ENCODE results near the gene NGEF. TPM values are rescaled to one million over a fixed set of nuclear protein-coding genes. Genes with fewer than 3 reads are reported as not detected.

Gene NGEF
- total RNA-seq, 2 donors from 2014 or later = not detected

- Mint-ChIP-seq H3K27me3 (peaks cover 25% of the 10 kb centered on the region), H3K4me3 (no peak overlapping the region), H3K27ac (no peak overlapping the region), H3K36me3 (ENCODE audit: low read depth) (no peaks in the 10 kb centered on the region), H3K4me1 (no peaks in the 10 kb centered on the region)
- DNase-seq (no peak), ATAC-seq (no peak)
- no peaks in the 10 kb centered on the region for H3K9me3 ChIP-seq (ENCODE audit: control insufficient read depth, low read length, poor library complexity, severe bottlenecking)
Observed at GRCh38 chr2:232950751-232951150, 62.3 kb downstream of the NGEF start.

GRCh38 chr2:232949016-232949415 lies 64.0 kb downstream of the NGEF start:
- no peaks in the 10 kb centered on the region for H3K4me1 Mint-ChIP-seq
- H3K36me3 Mint-ChIP-seq (ENCODE audit: low read depth) = no peaks in the 10 kb centered on the region
- H3K9me3 ChIP-seq (ENCODE audit: control insufficient read depth, low read length, poor library complexity, severe bottlenecking) = no peaks in the 10 kb centered on the region
- no peak overlapping the region for H3K27ac Mint-ChIP-seq
- H3K27me3 Mint-ChIP-seq = peaks cover 18% of the 10 kb centered on the region
- H3K4me3 Mint-ChIP-seq = no peak overlapping the region
- no peak for ATAC-seq
- no peak for DNase-seq

- no peaks in the 10 kb centered on the region for H3K9me3 ChIP-seq (ENCODE audit: control insufficient read depth, low read length, poor library complexity, severe bottlenecking)
- Mint-ChIP-seq H3K36me3 (ENCODE audit: low read depth) (no peaks in the 10 kb centered on the region), H3K4me1 (peaks cover 3% of the 10 kb centered on the region), H3K27ac (no peak overlapping the region), H3K27me3 (peaks cover 15% of the 10 kb centered on the region), H3K4me3 (no peak overlapping the region)
- no peak for ATAC-seq
- DNase-seq = no peak
Observed at GRCh38 chr2:232942831-232943230, 70.2 kb downstream of the NGEF start.

GRCh38 chr2:232941912-232942594 lies 71.0 kb downstream of the NGEF start:
- Mint-ChIP-seq H3K36me3 (ENCODE audit: low read depth) (peaks cover 5% of the 10 kb centered on the region), H3K27ac (peak overlapping the region; percentile 41), H3K4me1 (peaks cover 5% of the 10 kb centered on the region), H3K4me3 (peak overlapping the region; percentile 9), H3K27me3 (peaks cover 23% of the 10 kb centered on the region)
- ATAC-seq (no peak), DNase-seq (no peak)
- H3K9me3 ChIP-seq (ENCODE audit: control insufficient read depth, low read length, poor library complexity, severe bottlenecking) = no peaks in the 10 kb centered on the region

GRCh38 chr2:232941400-232941799 lies 71.7 kb downstream of the NGEF start:
- no peaks in the 10 kb centered on the region for H3K9me3 ChIP-seq (ENCODE audit: control insufficient read depth, low read length, poor library complexity, severe bottlenecking)
- ATAC-seq (no peak), DNase-seq (no peak)
- Mint-ChIP-seq H3K4me3 (no peak overlapping the region), H3K36me3 (ENCODE audit: low read depth) (peaks cover 5% of the 10 kb centered on the region), H3K4me1 (peaks cover 5% of the 10 kb centered on the region), H3K27ac (peak overlapping the region; percentile 27), H3K27me3 (peaks cover 23% of the 10 kb centered on the region)

- peaks cover 5% of the 10 kb centered on the region for H3K36me3 Mint-ChIP-seq (ENCODE audit: low read depth)
- no peak for DNase-seq
- H3K27me3 Mint-ChIP-seq = peaks cover 28% of the 10 kb centered on the region
- H3K4me3 Mint-ChIP-seq = no peak overlapping the region
- H3K9me3 ChIP-seq (ENCODE audit: control insufficient read depth, low read length, poor library complexity, severe bottlenecking) = no peaks in the 10 kb centered on the region
- no peak for ATAC-seq
- H3K27ac Mint-ChIP-seq = no peak overlapping the region
- H3K4me1 Mint-ChIP-seq = peaks cover 5% of the 10 kb centered on the region
Observed at GRCh38 chr2:232940724-232941123, 72.3 kb downstream of the NGEF start.

GRCh38 chr2:232937278-232937906 lies 75.7 kb downstream of the NGEF start:
- DNase-seq = no peak
- H3K27ac Mint-ChIP-seq = no peak overlapping the region
- H3K4me1 Mint-ChIP-seq = peaks cover 5% of the 10 kb centered on the region
- peaks cover 10% of the 10 kb centered on the region for H3K36me3 Mint-ChIP-seq (ENCODE audit: low read depth)
- no peaks in the 10 kb centered on the region for H3K9me3 ChIP-seq (ENCODE audit: control insufficient read depth, low read length, poor library complexity, severe bottlenecking)
- no peak for ATAC-seq
- H3K27me3 Mint-ChIP-seq = peaks cover 36% of the 10 kb centered on the region
- H3K4me3 Mint-ChIP-seq = no peak overlapping the region

GRCh38 chr2:232931636-232932035 lies 81.4 kb downstream of the NGEF start:
- Mint-ChIP-seq H3K27ac (no peak overlapping the region), H3K36me3 (ENCODE audit: low read depth) (peaks cover 10% of the 10 kb centered on the region)

GRCh38 chr2:232930059-232930400 lies 83.0 kb downstream of the NGEF start:
- DNase-seq (no peak), ATAC-seq (no peak)
- H3K4me3 Mint-ChIP-seq = no peak overlapping the region
- H3K36me3 Mint-ChIP-seq (ENCODE audit: low read depth) = peaks cover 12% of the 10 kb centered on the region
- H3K9me3 ChIP-seq (ENCODE audit: control insufficient read depth, low read length, poor library complexity, severe bottlenecking) = no peaks in the 10 kb centered on the region
- H3K4me1 Mint-ChIP-seq = peaks cover 4% of the 10 kb centered on the region
- H3K27ac Mint-ChIP-seq = no peak overlapping the region
- H3K27me3 Mint-ChIP-seq = peaks cover 52% of the 10 kb centered on the region

More at GRCh38 chr2:232931636-232932035, 81.4 kb downstream of the NGEF start:
- peaks cover 41% of the 10 kb centered on the region for H3K27me3 Mint-ChIP-seq
- H3K4me3 Mint-ChIP-seq = no peak overlapping the region
- no peaks in the 10 kb centered on the region for H3K9me3 ChIP-seq (ENCODE audit: control insufficient read depth, low read length, poor library complexity, severe bottlenecking)
- no peak for ATAC-seq
- peaks cover 2% of the 10 kb centered on the region for H3K4me1 Mint-ChIP-seq
- DNase-seq = no peak

GRCh38 chr2:232929303-232930058 lies 83.6 kb downstream of the NGEF start:
- Mint-ChIP-seq H3K4me3 (peak overlapping the region; percentile 65), H3K36me3 (ENCODE audit: low read depth) (peaks cover 12% of the 10 kb centered on the region), H3K27ac (no peak overlapping the region), H3K27me3 (peaks cover 57% of the 10 kb centered on the region), H3K4me1 (peaks cover 4% of the 10 kb centered on the region)
- ATAC-seq = no peak
- DNase-seq = no peak
- no peaks in the 10 kb centered on the region for H3K9me3 ChIP-seq (ENCODE audit: control insufficient read depth, low read length, poor library complexity, severe bottlenecking)

- Mint-ChIP-seq H3K36me3 (ENCODE audit: low read depth) (peaks cover 12% of the 10 kb centered on the region), H3K4me3 (peak overlapping the region; percentile 65), H3K27me3 (peaks cover 56% of the 10 kb centered on the region), H3K27ac (no peak overlapping the region), H3K4me1 (peaks cover 4% of the 10 kb centered on the region)
- no peaks in the 10 kb centered on the region for H3K9me3 ChIP-seq (ENCODE audit: control insufficient read depth, low read length, poor library complexity, severe bottlenecking)
- no peak for ATAC-seq
- no peak for DNase-seq
Observed at GRCh38 chr2:232928551-232929302, 84.3 kb downstream of the NGEF start.

GRCh38 chr2:232927793-232928550 lies 85.1 kb downstream of the NGEF start:
- DNase-seq (no peak), ATAC-seq (no peak)
- Mint-ChIP-seq H3K27me3 (peaks cover 56% of the 10 kb centered on the region), H3K27ac (no peak overlapping the region), H3K36me3 (ENCODE audit: low read depth) (peaks cover 7% of the 10 kb centered on the region), H3K4me1 (peaks cover 4% of the 10 kb centered on the region), H3K4me3 (no peak overlapping the region)
- no peaks in the 10 kb centered on the region for H3K9me3 ChIP-seq (ENCODE audit: control insufficient read depth, low read length, poor library complexity, severe bottlenecking)

All from T-helper 17 cell (primary cell).